Raji (cell line): Measurements from ENCODE around the gene CCNE1.

ENCODE experiments used
- POLR2A ChIP-seq: IDR thresholded peaks from 2 replicates; pipeline ENCODE4 v1.6.1; 2011; ENCODE audit warnings: low read depth, low read length, control low read depth; ENCODE audit not compliant: insufficient read depth

The CCNE1 gene

DNA sequence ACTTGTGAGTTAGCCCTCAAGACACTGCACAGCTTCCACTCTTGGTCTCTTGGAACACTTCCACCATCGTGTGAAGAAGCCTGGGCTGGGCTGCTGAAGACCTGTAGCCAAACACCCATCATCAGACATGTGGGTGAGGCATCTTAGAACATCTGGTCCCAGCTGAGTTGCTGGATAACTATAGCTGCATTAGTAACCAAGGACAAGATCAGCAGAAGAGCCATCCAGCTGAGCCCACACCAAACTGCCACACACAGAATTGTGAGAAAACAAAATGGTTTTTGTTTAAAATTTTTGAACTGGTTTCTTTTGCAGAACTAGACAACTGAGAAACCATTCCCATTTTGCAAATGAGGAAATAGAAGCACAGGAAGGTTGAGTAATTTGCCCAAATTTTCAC is 56.2 kb downstream of the CCNE1 start:
- TF ChIP-seq POLR2A, result no peak

DNA sequence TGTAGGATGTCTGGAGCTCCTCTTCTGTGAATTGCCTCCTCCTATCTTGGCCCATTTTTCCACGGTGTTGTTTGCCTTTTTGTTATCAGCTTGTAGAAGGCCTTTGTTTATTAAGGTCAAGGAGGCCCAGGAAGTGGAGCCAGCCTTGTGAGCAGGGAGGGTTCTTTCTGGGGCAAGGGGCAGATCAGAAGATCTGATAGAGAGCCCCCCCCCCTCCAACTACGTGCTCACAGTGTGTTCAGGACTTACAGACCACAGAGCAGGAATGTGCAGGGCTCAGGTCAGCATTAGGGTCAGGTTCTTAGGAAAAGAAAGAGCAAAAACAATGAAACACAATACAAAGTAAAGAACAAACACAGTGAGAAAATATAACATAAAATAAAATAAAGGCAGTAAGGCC is 59.4 kb downstream of the CCNE1 start:
- no peak for TF ChIP-seq POLR2A

DNA sequence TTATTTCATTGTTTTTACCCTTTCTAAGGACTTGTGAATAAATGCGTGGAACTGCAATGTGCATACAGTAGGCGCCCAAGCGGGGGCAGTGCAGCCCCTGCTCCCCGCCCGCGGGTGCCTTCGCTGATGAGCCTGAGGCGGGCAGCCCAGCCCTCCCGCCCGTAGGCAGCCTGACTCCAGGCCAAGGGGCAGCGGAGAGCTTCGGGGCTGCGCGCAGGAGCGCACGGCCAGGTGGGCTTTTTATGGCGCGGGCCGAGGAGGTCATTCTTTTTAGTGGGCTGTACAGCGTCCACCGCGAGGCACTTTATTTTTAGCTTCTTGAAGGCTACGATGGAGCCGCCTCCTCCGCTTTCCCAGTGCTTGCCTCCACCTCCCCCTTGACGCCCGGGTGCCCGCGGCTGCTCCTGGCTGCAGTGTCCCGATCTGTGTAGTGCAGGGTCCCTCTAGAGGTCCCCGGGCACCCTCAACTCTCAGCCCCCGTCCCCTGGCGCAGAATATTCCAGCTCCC is 60.5 kb downstream of the CCNE1 start:
- TF ChIP-seq POLR2A, result no peak

DNA sequence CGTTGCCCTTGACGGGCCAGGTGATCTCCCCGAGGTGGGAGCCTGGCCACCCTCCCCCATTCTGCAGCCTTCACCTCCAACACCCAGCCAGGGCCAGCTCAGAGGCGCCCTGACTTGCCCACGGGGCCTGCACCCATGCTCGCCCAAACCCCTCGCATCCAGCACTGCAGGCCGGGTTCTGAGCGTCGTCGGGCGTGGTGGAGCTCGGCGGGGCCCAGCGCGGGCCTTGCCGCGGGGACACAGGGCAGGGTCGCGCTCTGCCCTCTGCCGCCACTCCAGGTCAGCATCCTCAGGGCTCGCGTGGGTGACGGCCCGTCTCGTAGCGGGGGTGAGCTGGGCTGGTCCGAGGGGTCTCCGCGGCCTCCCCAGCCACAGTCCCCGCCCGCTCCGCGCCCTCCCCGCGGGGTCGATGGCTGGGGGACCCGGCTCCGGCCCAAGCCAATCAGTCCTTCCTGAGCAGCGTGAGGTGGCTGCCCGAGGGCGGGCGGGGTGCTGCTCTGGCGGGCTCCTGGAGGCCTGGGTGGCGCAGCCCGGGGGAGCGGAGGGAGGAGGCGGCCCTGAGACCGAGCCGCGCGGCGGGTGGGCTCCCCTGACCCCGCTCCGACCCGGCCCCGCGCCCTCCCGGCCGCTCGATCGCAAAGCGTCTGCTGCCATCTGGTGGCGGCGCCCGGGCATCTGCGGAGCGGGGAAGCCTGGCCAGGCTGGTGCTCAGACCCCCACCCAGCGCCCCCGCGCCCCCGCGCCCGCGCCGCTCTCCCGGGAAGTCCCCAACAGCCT is 61.4 kb downstream of the CCNE1 start:
- TF ChIP-seq POLR2A, result no peak
